Measurements from ENCODE around the gene LRRC4.

The LRRC4 gene

GRCh38 chr7:128026551-128026950 is 4.7 kb downstream of the LRRC4 start:
- no peak for DNase-seq
- intact Hi-C loops (cut with DNase I; ENCODE audit: low total_unique reads): no loop called here
- Histone ChIP-seq H3K4me1 (peaks cover 0 to 13% (median 10%) of the 10 kb centered on the region in 4 donors), H3K9me3 (no peaks in the 10 kb centered on the region), H3K27ac (no peak overlapping the region), H3K36me3 (peaks cover 0 to 10% (median 0%) of the 10 kb centered on the region in 3 donors), H3K27me3 (peaks cover 0 to 16% of the 10 kb centered on the region in 2 donors), H3K4me3 (no peak overlapping the region)
- no peak for TF ChIP-seq CTCF (IDR thresholded peaks at IDR 0.05)

GRCh38 chr7:128025819-128026218 is 5.4 kb downstream of the LRRC4 start:
- Histone ChIP-seq H3K27ac (no peak overlapping the region), H3K36me3 (peaks cover 0 to 14% (median under 1%) of the 10 kb centered on the region in 3 donors), H3K9me3 (no peaks in the 10 kb centered on the region), H3K27me3 (peaks cover 0 to 11% of the 10 kb centered on the region in 2 donors), H3K4me1 (peaks cover 0 to 8% (median 6%) of the 10 kb centered on the region in 4 donors), H3K4me3 (no peak overlapping the region)
- DNase-seq: no peak
- intact Hi-C loops (cut with DNase I; ENCODE audit: low total_unique reads): no loop called here
- TF ChIP-seq CTCF (IDR thresholded peaks at IDR 0.05): no peak

GRCh38 chr7:128025380-128025779 is 5.9 kb downstream of the LRRC4 start:
- H3K27ac ChIP-seq: no peak overlapping the region
- H3K27me3 ChIP-seq: peaks cover 0 to 7% of the 10 kb centered on the region in 2 donors
- H3K9me3 ChIP-seq: no peaks in the 10 kb centered on the region
- H3K4me1 ChIP-seq: peaks cover 0 to 4% (median 1%) of the 10 kb centered on the region in 4 donors
- intact Hi-C loops (cut with DNase I; ENCODE audit: low total_unique reads): no loop called here
- no peak overlapping the region for H3K4me3 ChIP-seq
- no peak for DNase-seq
- no peak for TF ChIP-seq CTCF (IDR thresholded peaks at IDR 0.05)
- peaks cover 0 to 19% (median 5%) of the 10 kb centered on the region in 3 donors for H3K36me3 ChIP-seq

GRCh38 chr7:128024151-128024550 is 7.1 kb downstream of the LRRC4 start:
- no peak overlapping the region for H3K4me3 ChIP-seq
- intact Hi-C loops (cut with DNase I; ENCODE audit: low total_unique reads): no loop called here
- peaks cover 0 to 20% (median 9%) of the 10 kb centered on the region in 3 donors for H3K36me3 ChIP-seq
- no peak overlapping the region for H3K27ac ChIP-seq
- TF ChIP-seq CTCF (IDR thresholded peaks at IDR 0.05): no peak
- no peaks in the 10 kb centered on the region for H3K4me1 ChIP-seq
- H3K27me3 ChIP-seq: no peaks in the 10 kb centered on the region
- H3K9me3 ChIP-seq: no peaks in the 10 kb centered on the region
- no peak for DNase-seq

GRCh38 chr7:128022631-128023532 is 8.4 kb downstream of the LRRC4 start:
- Histone ChIP-seq H3K4me1 (no peaks in the 10 kb centered on the region), H3K27ac (no peak overlapping the region)
- intact Hi-C loops (cut with DNase I; ENCODE audit: low total_unique reads): no loop called here

More at GRCh38 chr7:128022631-128023532, 8.4 kb downstream of the LRRC4 start:
- Histone ChIP-seq H3K4me3 (no peak overlapping the region), H3K9me3 (no peaks in the 10 kb centered on the region), H3K27me3 (no peaks in the 10 kb centered on the region), H3K36me3 (peaks cover 0 to 16% (median 9%) of the 10 kb centered on the region in 3 donors)
- no peak for TF ChIP-seq CTCF (IDR thresholded peaks at IDR 0.05)
- no peak for DNase-seq
